ENCODE data around the gene HBB.

- TF ChIP-seq CTCF (IDR thresholded peaks at IDR 0.05) (no peak), POLR2A (IDR thresholded peaks at IDR 0.05) (no peak)
Measured at GRCh38 chr11:5231111-5231510, 4.2 kb upstream of the HBB start.

Data from uterus (tissue), 2 donors.